Glutamatergic neuron (in vitro differentiated cells): ENCODE results near the gene FRMD4A. TPM values are rescaled to one million over a fixed set of nuclear protein-coding genes. Genes with fewer than 3 reads are reported as not detected.

Experiments
- DNase-seq: peaks from one replicate; pipeline ENCODE4 v3.0.0; 2022
- H3K27ac Mint-ChIP-seq: one replicate; pipeline ENCODE4 v1.8.0; 2020; ENCODE audit warnings: mild to moderate bottlenecking, mixed read lengths, inconsistent platforms; ENCODE audit not compliant: unreplicated experiment
- H3K27me3 Mint-ChIP-seq: one replicate; pipeline ENCODE4 v1.8.0; 2020; ENCODE audit warnings: mild to moderate bottlenecking, moderate library complexity, mixed read lengths, inconsistent platforms; ENCODE audit not compliant: unreplicated experiment
- H3K36me3 Mint-ChIP-seq: one replicate; pipeline ENCODE4 v1.8.0; 2020; ENCODE audit warnings: mild to moderate bottlenecking, mixed read lengths, inconsistent platforms; ENCODE audit not compliant: unreplicated experiment
- H3K4me1 Mint-ChIP-seq: one replicate; pipeline ENCODE4 v1.8.0; 2020; ENCODE audit warnings: mild to moderate bottlenecking, low read depth, mixed read lengths, inconsistent platforms; ENCODE audit not compliant: unreplicated experiment
- H3K4me3 Mint-ChIP-seq: one replicate; pipeline ENCODE4 v1.8.0; 2020; ENCODE audit warnings: mild to moderate bottlenecking, mixed read lengths, inconsistent platforms; ENCODE audit not compliant: unreplicated experiment
- H3K9me3 Mint-ChIP-seq: one replicate; pipeline ENCODE4 v1.8.0; 2020; ENCODE audit warnings: mild to moderate bottlenecking, moderate library complexity, mixed read lengths, inconsistent platforms; ENCODE audit not compliant: unreplicated experiment
- CTCF ChIP-seq: fragments of 200-600 bp; sonication (generic); IDR thresholded peaks from one replicate; pipeline ENCODE4 v1.5.0; 2021; ENCODE audit not compliant: partially characterized antibody, unreplicated experiment
- total RNA-seq: library from RNA; stranded (reverse); fragmentation: NEBNext Ultra II Directional; extraction: Animal tissue kit (Norgen Biotek cat#: 25700); gene quantifications from one replicate; pipeline ENCODE4 v1.2.1, GENCODE V29; 2021; ENCODE audit not compliant: unreplicated experiment

FRMD4A gene
- total RNA-seq, 1 donor from 2014 or later: 70.6 TPM

- DNase-seq: no peak
- H3K27ac Mint-ChIP-seq: no peak overlapping the region
- no peak for TF ChIP-seq CTCF
- H3K36me3 Mint-ChIP-seq: no peaks in the 10 kb centered on the region
- peaks cover 5% of the 10 kb centered on the region for H3K4me1 Mint-ChIP-seq
- H3K9me3 Mint-ChIP-seq: peaks cover 3% of the 10 kb centered on the region
- no peak overlapping the region for H3K4me3 Mint-ChIP-seq
- no peaks in the 10 kb centered on the region for H3K27me3 Mint-ChIP-seq
These were observed 205.8 kb downstream of the FRMD4A start for GRCh38 chr10:14124941-14125340.

- DNase-seq: no peak
- no peaks in the 10 kb centered on the region for H3K4me1 Mint-ChIP-seq
- no peak overlapping the region for H3K4me3 Mint-ChIP-seq
- no peak for TF ChIP-seq CTCF
- H3K9me3 Mint-ChIP-seq: peaks cover 3% of the 10 kb centered on the region
- H3K36me3 Mint-ChIP-seq: no peaks in the 10 kb centered on the region
- H3K27ac Mint-ChIP-seq: no peak overlapping the region
- no peaks in the 10 kb centered on the region for H3K27me3 Mint-ChIP-seq
These were observed 207.6 kb downstream of the FRMD4A start for GRCh38 chr10:14123139-14123538.

GRCh38 chr10:14120812-14121211, 209.9 kb downstream of the FRMD4A start:
- Mint-ChIP-seq H3K36me3 (no peaks in the 10 kb centered on the region), H3K27ac (no peak overlapping the region), H3K9me3 (peaks cover 2% of the 10 kb centered on the region), H3K27me3 (peaks cover 2% of the 10 kb centered on the region), H3K4me1 (no peaks in the 10 kb centered on the region), H3K4me3 (no peak overlapping the region)
- DNase-seq: no peak
- no peak for TF ChIP-seq CTCF

- H3K4me1 Mint-ChIP-seq: no peaks in the 10 kb centered on the region
- DNase-seq: no peak
- no peaks in the 10 kb centered on the region for H3K36me3 Mint-ChIP-seq
- H3K27me3 Mint-ChIP-seq: peaks cover 2% of the 10 kb centered on the region
- peaks cover 2% of the 10 kb centered on the region for H3K9me3 Mint-ChIP-seq
- no peak for TF ChIP-seq CTCF
- no peak overlapping the region for H3K4me3 Mint-ChIP-seq
- H3K27ac Mint-ChIP-seq: no peak overlapping the region
These were observed 211.8 kb downstream of the FRMD4A start for GRCh38 chr10:14118953-14119352.

DNA sequence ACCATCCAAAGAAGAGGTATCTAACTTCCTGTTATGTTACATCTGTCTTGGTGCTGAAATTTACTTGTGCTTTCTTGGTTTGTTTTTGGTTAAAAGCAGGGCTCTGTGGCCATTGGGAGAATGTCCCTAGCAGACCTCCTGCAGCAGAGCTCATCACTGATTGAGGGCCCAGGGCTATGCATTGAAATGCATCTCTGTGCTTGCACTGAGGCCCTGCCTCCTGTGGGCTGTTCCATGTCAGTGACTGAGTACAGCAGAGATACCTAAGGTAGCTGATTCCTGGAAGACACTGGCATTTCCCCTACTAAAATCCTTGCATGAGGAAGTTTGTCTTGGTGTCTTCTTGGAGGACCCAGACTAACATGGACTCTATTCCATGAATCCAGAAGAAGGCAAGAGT, 213.9 kb downstream of the FRMD4A start:
- DNase-seq: no peak
- TF ChIP-seq CTCF: no peak
- H3K4me3 Mint-ChIP-seq: no peak overlapping the region
- H3K36me3 Mint-ChIP-seq: peaks cover 8% of the 10 kb centered on the region
- H3K27me3 Mint-ChIP-seq: peaks cover 2% of the 10 kb centered on the region
- H3K4me1 Mint-ChIP-seq: no peaks in the 10 kb centered on the region
- peaks cover 2% of the 10 kb centered on the region for H3K9me3 Mint-ChIP-seq
- H3K27ac Mint-ChIP-seq: no peak overlapping the region
